ENCODE measurements around the gene CHMP1A. TPM values are rescaled to one million over a fixed set of nuclear protein-coding genes. Genes with fewer than 3 reads are reported as not detected.
A peak's percentile ranks its signal among the peaks of the same experiment; 100 is the strongest.

Gene CHMP1A
- total RNA-seq, 4 donors from 2014 or later = 53.4 to 105 (median 78.8) TPM

DNA sequence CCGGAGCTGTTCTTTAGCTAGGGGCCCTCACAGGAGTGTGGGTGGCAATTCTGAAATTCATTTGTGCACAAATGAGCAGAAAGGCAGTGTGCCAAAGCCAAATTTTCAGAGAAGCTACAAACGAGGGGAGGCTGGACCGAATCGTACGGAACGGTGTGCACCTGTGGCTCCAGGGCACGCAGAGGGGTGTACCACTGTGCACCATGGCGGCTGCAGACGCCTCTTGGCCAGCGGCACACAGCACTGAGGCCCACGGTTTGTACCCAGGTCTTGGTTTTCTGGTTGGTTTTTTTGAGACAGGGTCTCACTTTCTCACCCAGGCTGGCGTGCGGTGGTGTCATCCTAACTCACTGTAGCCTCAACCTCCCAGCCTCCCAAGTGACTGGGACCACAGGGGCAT is 14.9 kb downstream of the CHMP1A start:
- H3K27ac ChIP-seq = no peak overlapping the region
- TF ChIP-seq, protein P1, sequence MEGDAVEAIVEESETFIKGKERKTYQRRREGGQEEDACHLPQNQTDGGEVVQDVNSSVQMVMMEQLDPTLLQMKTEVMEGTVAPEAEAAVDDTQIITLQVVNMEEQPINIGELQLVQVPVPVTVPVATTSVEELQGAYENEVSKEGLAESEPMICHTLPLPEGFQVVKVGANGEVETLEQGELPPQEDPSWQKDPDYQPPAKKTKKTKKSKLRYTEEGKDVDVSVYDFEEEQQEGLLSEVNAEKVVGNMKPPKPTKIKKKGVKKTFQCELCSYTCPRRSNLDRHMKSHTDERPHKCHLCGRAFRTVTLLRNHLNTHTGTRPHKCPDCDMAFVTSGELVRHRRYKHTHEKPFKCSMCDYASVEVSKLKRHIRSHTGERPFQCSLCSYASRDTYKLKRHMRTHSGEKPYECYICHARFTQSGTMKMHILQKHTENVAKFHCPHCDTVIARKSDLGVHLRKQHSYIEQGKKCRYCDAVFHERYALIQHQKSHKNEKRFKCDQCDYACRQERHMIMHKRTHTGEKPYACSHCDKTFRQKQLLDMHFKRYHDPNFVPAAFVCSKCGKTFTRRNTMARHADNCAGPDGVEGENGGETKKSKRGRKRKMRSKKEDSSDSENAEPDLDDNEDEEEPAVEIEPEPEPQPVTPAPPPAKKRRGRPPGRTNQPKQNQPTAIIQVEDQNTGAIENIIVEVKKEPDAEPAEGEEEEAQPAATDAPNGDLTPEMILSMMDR (IDR thresholded peaks at IDR 0.05 in 4 of 5, conservative IDR thresholded peaks at IDR 0.05 in 1 of 5) = no peak
- DNase-seq = no peak
- H3K36me3 ChIP-seq = peaks cover 0 to 31% of the 10 kb centered on the region in 2 donors
- intact Hi-C loops (cut with DNase I; ENCODE audit: low total_unique reads) (no loop called here), in situ Hi-C loops (cut with MboI; ENCODE audit: low sequenced_read_pairs in 4 of 4) (no loop called here)
- no peak for ATAC-seq
- no peak overlapping the region for H3K4me3 ChIP-seq
- no peaks in the 10 kb centered on the region for H3K9me3 ChIP-seq
- no peaks in the 10 kb centered on the region for H3K27me3 ChIP-seq
- peaks cover 8% of the 10 kb centered on the region in 2 donors for H3K4me1 ChIP-seq

DNA sequence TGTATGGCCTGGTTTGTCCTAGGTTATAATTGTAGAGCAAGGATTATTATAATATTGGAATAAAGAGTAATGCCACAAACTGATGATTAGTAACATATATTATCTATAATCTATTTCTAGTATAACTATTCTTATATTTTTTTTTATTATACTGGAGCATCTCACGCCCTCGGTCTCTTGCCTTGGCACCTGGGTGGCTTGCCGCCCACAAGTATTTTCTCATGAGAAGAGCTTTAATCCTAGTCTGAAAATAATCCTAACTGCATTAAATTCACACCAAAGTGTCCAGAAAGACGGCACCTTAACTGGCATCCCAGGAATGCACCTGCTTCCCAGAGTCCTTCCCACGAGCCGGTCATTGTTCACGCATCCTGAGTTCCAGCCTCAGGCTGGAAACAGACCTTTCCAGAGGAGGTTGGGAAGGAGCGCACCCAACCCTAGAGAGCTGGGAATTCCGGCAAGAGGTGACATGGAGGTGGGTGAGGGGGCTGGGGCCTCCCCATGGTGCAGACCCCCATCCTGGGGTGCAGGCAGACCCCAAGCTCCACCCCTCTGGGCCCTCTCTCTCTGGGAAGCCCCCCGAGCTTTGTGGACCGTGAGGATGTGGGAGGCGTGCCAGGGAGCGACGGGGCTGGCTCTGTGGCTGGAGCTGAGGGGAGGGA is 15.9 kb downstream of the CHMP1A start:
- no peak for DNase-seq
- H3K4me3 ChIP-seq = peak overlapping the region in 1 of 4 donors; percentile 51
- no peaks in the 10 kb centered on the region for H3K9me3 ChIP-seq
- intact Hi-C loops (cut with DNase I; ENCODE audit: low total_unique reads) (no loop called here), in situ Hi-C loops (cut with MboI; ENCODE audit: low sequenced_read_pairs in 4 of 4) (no loop called here)
- no peak overlapping the region for H3K27ac ChIP-seq
- ATAC-seq = no peak
- peaks cover 8% of the 10 kb centered on the region in 2 donors for H3K4me1 ChIP-seq
- no peaks in the 10 kb centered on the region for H3K27me3 ChIP-seq
- H3K36me3 ChIP-seq = peaks cover 0 to 23% of the 10 kb centered on the region in 2 donors
- TF ChIP-seq, protein P1 (IDR thresholded peaks at IDR 0.05 in 4 of 5, conservative IDR thresholded peaks at IDR 0.05 in 1 of 5) = no peak
- TF ChIP-seq POLR2A (IDR thresholded peaks at IDR 0.05) = no peak

DNA sequence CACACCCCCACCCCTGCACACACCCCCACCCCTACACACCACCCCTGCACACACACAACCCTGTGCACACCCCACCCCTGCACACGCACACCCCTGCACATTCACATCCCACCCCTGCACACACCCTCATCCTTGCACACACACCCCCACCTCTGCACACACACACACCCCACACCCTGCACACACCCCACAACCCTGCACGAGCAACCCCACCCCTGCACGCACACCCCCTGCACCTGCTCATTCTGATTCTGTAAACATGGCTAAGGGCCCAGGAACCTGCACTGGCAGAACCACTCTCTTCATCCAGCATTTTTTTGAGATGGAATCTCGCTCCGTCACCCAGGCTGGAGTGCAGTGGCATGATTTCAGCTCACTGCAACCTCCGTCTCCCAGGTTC is 18.1 kb downstream of the CHMP1A start:
- TF ChIP-seq POLR2A (IDR thresholded peaks at IDR 0.05) = no peak
- TF ChIP-seq, protein P1 (IDR thresholded peaks at IDR 0.05 in 4 of 5, conservative IDR thresholded peaks at IDR 0.05 in 1 of 5) = no peak
- no peak overlapping the region for H3K27ac ChIP-seq
- in situ Hi-C loops (cut with MboI; ENCODE audit: low sequenced_read_pairs in 4 of 4) (no loop called here), intact Hi-C loops (cut with DNase I; ENCODE audit: low total_unique reads) (no loop called here)
- no peak overlapping the region for H3K4me3 ChIP-seq
- H3K4me1 ChIP-seq = peaks cover 8% of the 10 kb centered on the region in 2 donors
- no peaks in the 10 kb centered on the region for H3K9me3 ChIP-seq
- ATAC-seq (no peak), DNase-seq (no peak)
- H3K36me3 ChIP-seq = peaks cover 0 to 1% of the 10 kb centered on the region in 2 donors
- no peaks in the 10 kb centered on the region for H3K27me3 ChIP-seq

DNA sequence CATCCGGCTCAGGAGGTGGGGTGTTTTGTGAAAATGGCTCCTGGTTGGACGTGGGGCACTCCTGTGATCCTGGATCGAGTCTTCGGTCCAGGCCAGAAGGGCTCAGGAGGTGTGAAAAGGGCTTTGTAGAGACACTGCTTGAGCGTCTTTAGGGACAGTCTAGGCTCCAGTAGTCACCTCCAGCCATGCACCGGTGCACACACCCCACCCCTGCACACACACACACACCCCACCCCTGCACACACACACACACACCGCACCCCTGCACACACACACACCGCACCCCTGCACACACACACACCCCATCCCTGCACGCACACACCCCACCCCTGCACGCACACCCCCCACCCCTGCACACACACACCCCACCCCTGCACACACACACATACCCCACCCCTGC is 19.1 kb downstream of the CHMP1A start:
- peaks cover 3 to 4% (median 3%) of the 10 kb centered on the region in 3 donors for H3K27me3 ChIP-seq
- ATAC-seq = no peak
- intact Hi-C loops (cut with DNase I; ENCODE audit: low total_unique reads) = no loop called here

More for the DNA sequence above, 19.1 kb downstream of the CHMP1A start:
- TF ChIP-seq, protein P1 (IDR thresholded peaks at IDR 0.05 in 4 of 5, conservative IDR thresholded peaks at IDR 0.05 in 1 of 5) = no peak
- no peak for TF ChIP-seq POLR2A (IDR thresholded peaks at IDR 0.05)
- Histone ChIP-seq H3K27ac (no peak overlapping the region), H3K4me3 (no peak overlapping the region), H3K36me3 (no peaks in the 10 kb centered on the region), H3K4me1 (peaks cover 8% of the 10 kb centered on the region in 2 donors), H3K9me3 (no peaks in the 10 kb centered on the region)
- in situ Hi-C loops (cut with MboI; ENCODE audit: low sequenced_read_pairs in 4 of 4) = no loop called here
- no peak for DNase-seq

Data from gastrocnemius medialis (tissue), 4 donors.